HCT116 (cell line): ENCODE measurements around the gene PNPLA6. TPM values are rescaled to one million over a fixed set of nuclear protein-coding genes. Genes with fewer than 3 reads are reported as not detected.

Experiments
- ATAC-seq: fragments of 200-7000 bp; cut with Tn5 transposase; 2 replicates; pipeline ENCODE4 v1.9.1; 2020; ENCODE audit warnings: mild to moderate bottlenecking, moderate library complexity
- BruUV-seq: library from RNA; stranded (reverse); fragments of 400-500 nt; replicated peaks from 2 replicates; lab custom pipeline; 2021; lab: Mats Ljungman, UMichigan
- CTCF ChIA-PET: fragments of 300-600 bp; sonication (Branson Sonifier 250); formaldehyde crosslinking; loops from one replicate; lab custom pipeline; 2021; ENCODE audit warnings: antibody characterized with exemption; lab: Charles Lee
- POLR2A ChIA-PET: fragments of 300-600, 350-600 bp; sonication (Branson Sonifier 250); formaldehyde crosslinking; loops from one replicate; lab custom pipeline; 2021; ENCODE audit warnings: antibody characterized with exemption; lab: Charles Lee
- RAD21 ChIA-PET, 2 experiments: fragments of 300-600 bp; sonication (Branson Sonifier 250); formaldehyde crosslinking; loops; one replicate each; lab custom pipeline; 2023; ENCODE audit warnings: low total read pairs in 2 of 2; ENCODE audit not compliant: uncharacterized antibody in 2 of 2, unreplicated experiment in 2 of 2, low non-redundant PET in 1 of 2; lab: Charles Lee
- DNase-seq: peaks from one replicate; pipeline ENCODE4 v3.0.0-alpha.2; 2010; ENCODE audit warnings: low read depth, low spot score
- H2AFZ ChIP-seq: fragments of 200-600 bp; shearing (Covaris generic), sonication (generic); 2 replicates; pipeline ENCODE4 v1.6.1; 2017; ENCODE audit warnings: low read depth, mixed run types, mixed read lengths, antibody characterized with exemption, low read length; ENCODE audit not compliant: poor library complexity, severe bottlenecking
- H3K27ac ChIP-seq: 2 replicates; pipeline ENCODE4 v1.5.1; 2012; ENCODE audit warnings: low read depth, low read length
- H3K27me3 ChIP-seq: fragments of 200-600 bp; sonication (generic); 2 replicates; pipeline ENCODE4 v1.6.1; 2016; ENCODE audit warnings: mixed run types, low read length, mixed read lengths; ENCODE audit not compliant: insufficient read depth
- H3K36me3 ChIP-seq, 2 experiments: fragments of 200-500 bp in 1 of 2; fragments of 200-600 bp in 1 of 2; sonication (Bioruptor generic) in 1 of 2; sonication (generic) in 1 of 2; 2 replicates each; pipeline versions ENCODE4 v1.5.1 to v1.6.1; 2014 to 2016; ENCODE audit warnings: low read length in 2 of 2, inconsistent platforms in 1 of 2, mixed read lengths in 1 of 2, mixed run types in 1 of 2; ENCODE audit not compliant: insufficient read depth in 2 of 2, control insufficient read depth in 1 of 2
- H3K4me1 ChIP-seq, 2 experiments: fragments of 200-600 bp in 1 of 2; sonication (generic) in 1 of 2; 2 replicates each; pipeline versions ENCODE4 v1.5.1 to v1.6.1; 2012 to 2017; ENCODE audit warnings: low read length in 2 of 2, inconsistent platforms in 1 of 2, mild to moderate bottlenecking in 1 of 2, mixed read lengths in 1 of 2, mixed run types in 1 of 2, moderate library complexity in 1 of 2; ENCODE audit not compliant: insufficient read depth in 2 of 2, control insufficient read depth in 1 of 2
- H3K4me2 ChIP-seq: fragments of 200-600 bp; sonication (generic); 2 replicates; pipeline ENCODE4 v1.6.1; 2017; ENCODE audit warnings: mixed run types, low read length, mixed read lengths
- H3K4me3 ChIP-seq, 2 experiments: fragments of 200-600 bp in 1 of 2; sonication (generic) in 1 of 2; replicated peaks in 1 of 2; 2 replicates each; pipeline ENCODE4 v1.5.1; 2011 to 2016; ENCODE audit warnings: low read length in 2 of 2, control low read depth in 1 of 2, low read depth in 1 of 2, mild to moderate bottlenecking in 1 of 2, mixed read lengths in 1 of 2, mixed run types in 1 of 2
- H3K79me2 ChIP-seq: fragments of 200-600 bp; sonication (generic); 2 replicates; pipeline ENCODE4 v1.6.1; 2017; ENCODE audit warnings: mild to moderate bottlenecking, mixed run types, low read length, moderate library complexity, mixed read lengths; ENCODE audit not compliant: insufficient read depth
- H3K9ac ChIP-seq: fragments of 200-600 bp; sonication (generic); 2 replicates; pipeline ENCODE4 v1.6.1; 2016; ENCODE audit warnings: low read length, mixed read lengths
- H3K9me2 ChIP-seq: fragments of 200-600 bp; sonication (generic), shearing (Covaris generic); 2 replicates; pipeline ENCODE4 v1.6.1; 2017; ENCODE audit warnings: mixed run types, mild to moderate bottlenecking, moderate library complexity; ENCODE audit not compliant: insufficient read depth
- H3K9me3 ChIP-seq, 2 experiments: fragments of 200-500 bp in 1 of 2; fragments of 200-600 bp in 1 of 2; sonication (Bioruptor generic) in 1 of 2; sonication (generic) in 1 of 2; 2 replicates each; pipeline ENCODE4 v1.6.1; 2014 to 2017; ENCODE audit warnings: low read length in 2 of 2, mixed read lengths in 2 of 2, inconsistent platforms in 1 of 2, low read depth in 1 of 2, mild to moderate bottlenecking in 1 of 2, mixed run types in 1 of 2, moderate library complexity in 1 of 2; ENCODE audit not compliant: control insufficient read depth in 1 of 2, insufficient read depth in 1 of 2
- H4K20me1 ChIP-seq: fragments of 200-600 bp; sonication (generic), shearing (Covaris generic); 2 replicates; pipeline ENCODE4 v1.6.1; 2017; ENCODE audit warnings: mixed run types, mild to moderate bottlenecking, moderate library complexity; ENCODE audit not compliant: insufficient read depth
- ATF3 ChIP-seq: IDR thresholded peaks from 2 replicates; pipeline ENCODE4 v1.6.1; 2012
- CBX3 ChIP-seq: IDR thresholded peaks from 2 replicates; pipeline ENCODE4 v1.6.1; 2012; ENCODE audit warnings: low read depth
- CEBPB ChIP-seq: IDR thresholded peaks from 2 replicates; pipeline ENCODE4 v1.6.1; 2012; ENCODE audit warnings: low read depth
- EGR1 ChIP-seq: IDR thresholded peaks from 2 replicates; pipeline ENCODE4 v1.6.1; 2012; ENCODE audit warnings: low read depth
- ELF1 ChIP-seq: IDR thresholded peaks from 2 replicates; pipeline ENCODE4 v1.6.1; 2012; ENCODE audit warnings: low read depth, borderline replicate concordance
- EZH2 ChIP-seq: fragments of 200-600 bp; sonication (generic); IDR thresholded peaks from 2 replicates; pipeline ENCODE4 v1.6.1; 2017; ENCODE audit warnings: antibody characterized with exemption, mixed run types
- EZH2phosphoT487 ChIP-seq: fragments of 200-600 bp; IDR thresholded peaks from 2 replicates; pipeline ENCODE4 v1.6.1; 2018; ENCODE audit warnings: antibody characterized with exemption, borderline replicate concordance
- FOSL1 ChIP-seq: IDR thresholded peaks from 2 replicates; pipeline ENCODE4 v1.6.1; 2012; ENCODE audit warnings: low read depth
- JUND ChIP-seq: IDR thresholded peaks from 2 replicates; pipeline ENCODE4 v1.6.1; 2012
- POLR2A ChIP-seq: IDR thresholded peaks from 2 replicates; pipeline ENCODE4 v1.7.0; 2011; ENCODE audit warnings: borderline replicate concordance; ENCODE audit not compliant: insufficient read depth, insufficient read length; ENCODE audit errors: extremely low read depth
- POLR2AphosphoS5 ChIP-seq: IDR thresholded peaks from 2 replicates; pipeline ENCODE4 v1.6.1; 2011; ENCODE audit warnings: mild to moderate bottlenecking, low read depth, low read length, moderate library complexity
- RAD21 ChIP-seq: IDR thresholded peaks from 2 replicates; pipeline ENCODE4 v1.6.1; 2012; ENCODE audit warnings: low read depth, mild to moderate bottlenecking
- SIN3A ChIP-seq: IDR thresholded peaks from 2 replicates; pipeline ENCODE4 v1.6.1; 2012; ENCODE audit warnings: low read depth
- SP1 ChIP-seq: IDR thresholded peaks from 2 replicates; pipeline ENCODE4 v1.6.1; 2012; ENCODE audit warnings: low read depth
- SRF ChIP-seq: IDR thresholded peaks from 2 replicates; pipeline ENCODE4 v1.6.1; 2012; ENCODE audit warnings: low read depth
- TCF7L2 ChIP-seq: IDR thresholded peaks from 2 replicates; pipeline ENCODE4 v1.7.0; 2011; ENCODE audit warnings: borderline replicate concordance, inconsistent platforms; ENCODE audit not compliant: insufficient read depth, insufficient read length; ENCODE audit errors: extremely low read depth
- ZBTB33 ChIP-seq: IDR thresholded peaks from 2 replicates; pipeline ENCODE4 v1.6.1; 2011; ENCODE audit warnings: mild to moderate bottlenecking, low read length, moderate library complexity; ENCODE audit not compliant: insufficient replicate concordance; ENCODE audit errors: extremely low read depth
- ZNF274 ChIP-seq: fragments of 200-500 bp; sonication (Bioruptor generic); IDR thresholded peaks from 2 replicates; pipeline ENCODE4 v1.6.1; 2014; ENCODE audit warnings: mild to moderate bottlenecking, low read depth, low read length, inconsistent platforms
- intact Hi-C: fragments of 100-400 bp; cut with micrococcal nuclease; formaldehyde crosslinking; loops from 2 replicates; pipeline ENCODE4 v1.10.0; 2022
- total RNA-seq: library from RNA; stranded (reverse); gene quantifications from one replicate; pipeline ENCODE4 v1.2.1, GENCODE V29; 2021; ENCODE audit not compliant: unreplicated experiment
- TF ChIP-seq, protein P1 (sequence below), 3 experiments: fragments of 200-600 bp in 1 of 3; sonication (generic) in 1 of 3; IDR thresholded peaks in 2 of 3; conservative IDR thresholded peaks in 1 of 3; 2 replicates each; pipeline ENCODE4 v1.5.1; 2012 to 2017; ENCODE audit warnings: low read depth in 2 of 3, low read length in 2 of 3, antibody characterized with exemption in 1 of 3, borderline replicate concordance in 1 of 3, control low read depth in 1 of 3, mild to moderate bottlenecking in 1 of 3, mixed read lengths in 1 of 3, mixed run types in 1 of 3, moderate library complexity in 1 of 3; ENCODE audit not compliant: insufficient read depth in 1 of 3
- TF ChIP-seq, protein P2 (sequence below): IDR thresholded peaks from 2 replicates; pipeline ENCODE4 v1.6.1; 2012; ENCODE audit warnings: low read depth

PNPLA6 gene
- total RNA-seq, 1 experiment from 2014 or later, result 159 TPM

GRCh38 chr19:7533281-7533885, 2.1 kb upstream of the PNPLA6 start:
- intact Hi-C loops, result no loop called here

More at GRCh38 chr19:7533281-7533885, 2.1 kb upstream of the PNPLA6 start:
- TF ChIP-seq CBX3, result no peak
- TF ChIP-seq SP1, result no peak
- TF ChIP-seq SRF, result no peak
- TF ChIP-seq FOSL1, result no peak
- TF ChIP-seq ZNF274, result no peak
- TF ChIP-seq ZBTB33, result no peak
- no peak for TF ChIP-seq EGR1
- no peak for TF ChIP-seq RAD21
- no peak for TF ChIP-seq TCF7L2
- TF ChIP-seq EZH2, result no peak
- TF ChIP-seq, protein P1, sequence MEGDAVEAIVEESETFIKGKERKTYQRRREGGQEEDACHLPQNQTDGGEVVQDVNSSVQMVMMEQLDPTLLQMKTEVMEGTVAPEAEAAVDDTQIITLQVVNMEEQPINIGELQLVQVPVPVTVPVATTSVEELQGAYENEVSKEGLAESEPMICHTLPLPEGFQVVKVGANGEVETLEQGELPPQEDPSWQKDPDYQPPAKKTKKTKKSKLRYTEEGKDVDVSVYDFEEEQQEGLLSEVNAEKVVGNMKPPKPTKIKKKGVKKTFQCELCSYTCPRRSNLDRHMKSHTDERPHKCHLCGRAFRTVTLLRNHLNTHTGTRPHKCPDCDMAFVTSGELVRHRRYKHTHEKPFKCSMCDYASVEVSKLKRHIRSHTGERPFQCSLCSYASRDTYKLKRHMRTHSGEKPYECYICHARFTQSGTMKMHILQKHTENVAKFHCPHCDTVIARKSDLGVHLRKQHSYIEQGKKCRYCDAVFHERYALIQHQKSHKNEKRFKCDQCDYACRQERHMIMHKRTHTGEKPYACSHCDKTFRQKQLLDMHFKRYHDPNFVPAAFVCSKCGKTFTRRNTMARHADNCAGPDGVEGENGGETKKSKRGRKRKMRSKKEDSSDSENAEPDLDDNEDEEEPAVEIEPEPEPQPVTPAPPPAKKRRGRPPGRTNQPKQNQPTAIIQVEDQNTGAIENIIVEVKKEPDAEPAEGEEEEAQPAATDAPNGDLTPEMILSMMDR (IDR thresholded peaks at IDR 0.05 in 2 of 3, conservative IDR thresholded peaks at IDR 0.05 in 1 of 3; ENCODE audit: borderline replicate concordance in 1 of 3, insufficient read depth in 1 of 3, low read depth in 2 of 3, low read length in 2 of 3), result no peak
- no peak for TF ChIP-seq EZH2phosphoT487
- no peak for TF ChIP-seq CEBPB
- no peak for TF ChIP-seq POLR2AphosphoS5
- TF ChIP-seq, protein P2, sequence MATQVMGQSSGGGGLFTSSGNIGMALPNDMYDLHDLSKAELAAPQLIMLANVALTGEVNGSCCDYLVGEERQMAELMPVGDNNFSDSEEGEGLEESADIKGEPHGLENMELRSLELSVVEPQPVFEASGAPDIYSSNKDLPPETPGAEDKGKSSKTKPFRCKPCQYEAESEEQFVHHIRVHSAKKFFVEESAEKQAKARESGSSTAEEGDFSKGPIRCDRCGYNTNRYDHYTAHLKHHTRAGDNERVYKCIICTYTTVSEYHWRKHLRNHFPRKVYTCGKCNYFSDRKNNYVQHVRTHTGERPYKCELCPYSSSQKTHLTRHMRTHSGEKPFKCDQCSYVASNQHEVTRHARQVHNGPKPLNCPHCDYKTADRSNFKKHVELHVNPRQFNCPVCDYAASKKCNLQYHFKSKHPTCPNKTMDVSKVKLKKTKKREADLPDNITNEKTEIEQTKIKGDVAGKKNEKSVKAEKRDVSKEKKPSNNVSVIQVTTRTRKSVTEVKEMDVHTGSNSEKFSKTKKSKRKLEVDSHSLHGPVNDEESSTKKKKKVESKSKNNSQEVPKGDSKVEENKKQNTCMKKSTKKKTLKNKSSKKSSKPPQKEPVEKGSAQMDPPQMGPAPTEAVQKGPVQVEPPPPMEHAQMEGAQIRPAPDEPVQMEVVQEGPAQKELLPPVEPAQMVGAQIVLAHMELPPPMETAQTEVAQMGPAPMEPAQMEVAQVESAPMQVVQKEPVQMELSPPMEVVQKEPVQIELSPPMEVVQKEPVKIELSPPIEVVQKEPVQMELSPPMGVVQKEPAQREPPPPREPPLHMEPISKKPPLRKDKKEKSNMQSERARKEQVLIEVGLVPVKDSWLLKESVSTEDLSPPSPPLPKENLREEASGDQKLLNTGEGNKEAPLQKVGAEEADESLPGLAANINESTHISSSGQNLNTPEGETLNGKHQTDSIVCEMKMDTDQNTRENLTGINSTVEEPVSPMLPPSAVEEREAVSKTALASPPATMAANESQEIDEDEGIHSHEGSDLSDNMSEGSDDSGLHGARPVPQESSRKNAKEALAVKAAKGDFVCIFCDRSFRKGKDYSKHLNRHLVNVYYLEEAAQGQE, result no peak
- TF ChIP-seq ELF1, result no peak
- TF ChIP-seq ATF3, result no peak
- no peak for TF ChIP-seq JUND
- TF ChIP-seq POLR2A, result no peak
- TF ChIP-seq SIN3A, result no peak
- TF ChIP-seq, all 23 proteins: peak for 0
- H3K79me2 ChIP-seq, result no peaks in the 10 kb centered on the region; the same call in 1 of the 2 replicates
- H3K36me3 ChIP-seq, result peaks cover 0 to 4% of the 10 kb centered on the region in 2 experiments; a peak in 1 of 4 replicates
- ChIA-PET POLR2A (no interaction called here), RAD21 (no interaction called here), CTCF (no interaction called here)
- ATAC-seq (no peak), DNase-seq (no peak)
- no peaks in the 10 kb centered on the region for H3K27me3 ChIP-seq
- BruUV-seq, result no TSS peak
- H3K27ac ChIP-seq, result peak overlapping the region; percentile 81
- H3K9me3 ChIP-seq, result no peaks in the 10 kb centered on the region
- H3K4me1 ChIP-seq, result peaks cover 4 to 30% of the 10 kb centered on the region in 2 experiments; a peak in 2 of 4 replicates
- H2AFZ ChIP-seq, result no peak overlapping the region
- H3K4me3 ChIP-seq, result peak overlapping the region; percentile 95 to 96
- no peaks in the 10 kb centered on the region for H4K20me1 ChIP-seq
- peak overlapping the region; percentile 94 for H3K4me2 ChIP-seq
- no peaks in the 10 kb centered on the region for H3K9me2 ChIP-seq
- peak overlapping the region; percentile 53; the same call in 1 of the 2 replicates for H3K9ac ChIP-seq
